OCI-LY7 (cell line): ENCODE results near the gene ELAVL3. TPM values are rescaled to one million over a fixed set of nuclear protein-coding genes. Genes with fewer than 3 reads are reported as not detected.

Experiments
- BruUV-seq: library from RNA; stranded (reverse); fragments of 400-500 nt; replicated peaks from 2 replicates; lab custom pipeline; 2021; lab: Mats Ljungman, UMichigan
- CTCF ChIA-PET: fragments of 300-600 bp; sonication (Branson Sonifier 250); formaldehyde crosslinking; loops from one replicate; lab custom pipeline; 2022; ENCODE audit warnings: antibody characterized with exemption; ENCODE audit not compliant: unreplicated experiment; lab: Charles Lee
- POLR2A ChIA-PET: fragments of 300-600 bp; sonication (Branson Sonifier 250); formaldehyde crosslinking; loops from one replicate; lab custom pipeline; 2022; ENCODE audit warnings: antibody characterized with exemption; lab: Charles Lee
- DNase-seq: peaks from one replicate; pipeline ENCODE4 v3.0.0-alpha.2; 2015; ENCODE audit warnings: low spot score
- H2AFZ ChIP-seq: fragments of 200-600 bp; sonication (generic), shearing (Covaris generic); 2 replicates; pipeline ENCODE4 v1.6.1; 2014; ENCODE audit warnings: mild to moderate bottlenecking, antibody characterized with exemption, low read length, moderate library complexity
- H3K27ac ChIP-seq: fragments of 200-600 bp; sonication (generic); 2 replicates; pipeline ENCODE4 v1.5.1; 2014; ENCODE audit warnings: mixed run types, low read depth, mild to moderate bottlenecking, moderate library complexity, low read length, inconsistent platforms; ENCODE audit not compliant: poor library complexity, severe bottlenecking
- H3K36me3 ChIP-seq: fragments of 200-600 bp; sonication (generic); 2 replicates; pipeline ENCODE4 v1.6.1; 2014; ENCODE audit warnings: mild to moderate bottlenecking, antibody characterized with exemption, low read length, moderate library complexity, mixed read lengths; ENCODE audit not compliant: insufficient read depth
- H3K4me1 ChIP-seq: fragments of 200-600 bp; sonication (generic); 2 replicates; pipeline ENCODE4 v1.5.1; 2014; ENCODE audit warnings: mild to moderate bottlenecking, low read length; ENCODE audit not compliant: insufficient read depth, poor library complexity, severe bottlenecking
- H3K4me2 ChIP-seq: fragments of 200-600 bp; sonication (generic); 2 replicates; pipeline ENCODE4 v1.6.1; 2014; ENCODE audit warnings: mild to moderate bottlenecking, low read length
- H3K4me3 ChIP-seq: fragments of 200-600 bp; sonication (generic); 2 replicates; pipeline ENCODE4 v1.5.1; 2014; ENCODE audit warnings: mild to moderate bottlenecking, low read depth, low read length; ENCODE audit not compliant: poor library complexity, severe bottlenecking
- H3K79me2 ChIP-seq: fragments of 200-600 bp; sonication (generic); 2 replicates; pipeline ENCODE4 v1.6.1; 2016; ENCODE audit warnings: low read depth, mild to moderate bottlenecking, low read length, moderate library complexity, mixed read lengths; ENCODE audit not compliant: insufficient read depth
- H3K9me2 ChIP-seq: fragments of 200-600 bp; sonication (generic); 2 replicates; pipeline ENCODE4 v1.6.1; 2016; ENCODE audit warnings: mild to moderate bottlenecking, low read length, mixed read lengths; ENCODE audit not compliant: insufficient read depth
- H3K9me3 ChIP-seq: fragments of 200-600 bp; sonication (generic); 2 replicates; pipeline ENCODE4 v1.6.1; 2014; ENCODE audit warnings: mild to moderate bottlenecking, mixed run types, low read length, mixed read lengths
- H4K20me1 ChIP-seq: fragments of 200-600 bp; sonication (generic); 2 replicates; pipeline ENCODE4 v1.6.1; 2014; ENCODE audit warnings: mild to moderate bottlenecking, antibody characterized with exemption, low read length, moderate library complexity, mixed read lengths; ENCODE audit not compliant: insufficient read depth
- EZH2phosphoT487 ChIP-seq: fragments of 200-600 bp; sonication (generic); IDR thresholded peaks from 2 replicates; pipeline ENCODE4 v1.6.1; 2018; ENCODE audit warnings: low read depth, borderline replicate concordance, mild to moderate bottlenecking, mixed run types, antibody characterized with exemption, low read length, moderate library complexity, mixed read lengths
- intact Hi-C: fragments of 100-400 bp; cut with micrococcal nuclease; formaldehyde crosslinking; loops from one replicate; pipeline ENCODE4 v1.10.0; 2022; ENCODE audit not compliant: unreplicated experiment
- total RNA-seq, 2 experiments: library from RNA; depleted of rRNA in 1 of 2; stranded (reverse); fragments of >200 nt in 1 of 2; shearing (Covaris generic) in 1 of 2; gene quantifications; 2 replicates each; pipeline ENCODE4 v1.2.3, GENCODE V29; 2014 to 2022
- TF ChIP-seq, protein P1 (sequence below): fragments of 200-600 bp; sonication (generic); conservative IDR thresholded peaks from 2 replicates; pipeline ENCODE4 v1.5.1; 2014; ENCODE audit warnings: mild to moderate bottlenecking, antibody characterized with exemption, low read length, moderate library complexity, mixed read lengths

Gene ELAVL3
- total RNA-seq, 2 experiments from 2014 or later, result 0.30 to 0.95 TPM

DNA sequence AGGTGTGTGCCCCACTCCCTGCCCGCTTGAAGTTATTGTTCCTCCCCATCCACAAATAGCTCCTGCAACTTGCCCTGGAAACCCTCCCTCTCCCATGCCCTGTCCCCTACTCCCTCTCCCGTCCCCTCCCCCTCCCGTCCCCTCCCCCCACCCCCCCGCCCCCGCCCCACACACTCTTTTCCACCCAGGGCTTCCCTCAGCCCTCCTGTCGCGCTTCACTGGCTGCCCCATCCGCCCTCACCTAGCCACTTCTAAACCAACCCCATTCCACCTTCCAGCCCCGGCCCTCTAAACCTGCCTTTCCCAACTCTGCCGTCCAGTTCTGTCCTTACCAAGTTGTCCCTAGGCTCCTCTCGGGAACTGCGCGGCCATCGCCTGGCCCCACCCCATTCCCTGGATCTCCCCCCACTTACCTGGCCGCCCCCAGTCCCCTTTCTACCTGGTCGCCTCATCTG, 62.7 kb downstream of the ELAVL3 start:
- no peaks in the 10 kb centered on the region for H3K79me2 ChIP-seq
- no peaks in the 10 kb centered on the region for H3K36me3 ChIP-seq
- DNase-seq, result no peak
- CTCF ChIA-PET, result no interaction called here
- H3K27ac ChIP-seq, result no peak overlapping the region
- POLR2A ChIA-PET, result no interaction called here
- H3K9me3 ChIP-seq, result no peaks in the 10 kb centered on the region
- H3K4me3 ChIP-seq, result no peak overlapping the region
- BruUV-seq, result no TSS peak
- H3K4me2 ChIP-seq, result peak overlapping the region; percentile 59
- H2AFZ ChIP-seq, result no peak overlapping the region
- H3K4me1 ChIP-seq, result peaks cover 30% of the 10 kb centered on the region
- no peak for TF ChIP-seq EZH2phosphoT487
- TF ChIP-seq, protein P1, sequence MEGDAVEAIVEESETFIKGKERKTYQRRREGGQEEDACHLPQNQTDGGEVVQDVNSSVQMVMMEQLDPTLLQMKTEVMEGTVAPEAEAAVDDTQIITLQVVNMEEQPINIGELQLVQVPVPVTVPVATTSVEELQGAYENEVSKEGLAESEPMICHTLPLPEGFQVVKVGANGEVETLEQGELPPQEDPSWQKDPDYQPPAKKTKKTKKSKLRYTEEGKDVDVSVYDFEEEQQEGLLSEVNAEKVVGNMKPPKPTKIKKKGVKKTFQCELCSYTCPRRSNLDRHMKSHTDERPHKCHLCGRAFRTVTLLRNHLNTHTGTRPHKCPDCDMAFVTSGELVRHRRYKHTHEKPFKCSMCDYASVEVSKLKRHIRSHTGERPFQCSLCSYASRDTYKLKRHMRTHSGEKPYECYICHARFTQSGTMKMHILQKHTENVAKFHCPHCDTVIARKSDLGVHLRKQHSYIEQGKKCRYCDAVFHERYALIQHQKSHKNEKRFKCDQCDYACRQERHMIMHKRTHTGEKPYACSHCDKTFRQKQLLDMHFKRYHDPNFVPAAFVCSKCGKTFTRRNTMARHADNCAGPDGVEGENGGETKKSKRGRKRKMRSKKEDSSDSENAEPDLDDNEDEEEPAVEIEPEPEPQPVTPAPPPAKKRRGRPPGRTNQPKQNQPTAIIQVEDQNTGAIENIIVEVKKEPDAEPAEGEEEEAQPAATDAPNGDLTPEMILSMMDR, result no peak
- H4K20me1 ChIP-seq, result no peaks in the 10 kb centered on the region
- intact Hi-C loops, result no loop called here
- H3K9me2 ChIP-seq, result no peaks in the 10 kb centered on the region

DNA sequence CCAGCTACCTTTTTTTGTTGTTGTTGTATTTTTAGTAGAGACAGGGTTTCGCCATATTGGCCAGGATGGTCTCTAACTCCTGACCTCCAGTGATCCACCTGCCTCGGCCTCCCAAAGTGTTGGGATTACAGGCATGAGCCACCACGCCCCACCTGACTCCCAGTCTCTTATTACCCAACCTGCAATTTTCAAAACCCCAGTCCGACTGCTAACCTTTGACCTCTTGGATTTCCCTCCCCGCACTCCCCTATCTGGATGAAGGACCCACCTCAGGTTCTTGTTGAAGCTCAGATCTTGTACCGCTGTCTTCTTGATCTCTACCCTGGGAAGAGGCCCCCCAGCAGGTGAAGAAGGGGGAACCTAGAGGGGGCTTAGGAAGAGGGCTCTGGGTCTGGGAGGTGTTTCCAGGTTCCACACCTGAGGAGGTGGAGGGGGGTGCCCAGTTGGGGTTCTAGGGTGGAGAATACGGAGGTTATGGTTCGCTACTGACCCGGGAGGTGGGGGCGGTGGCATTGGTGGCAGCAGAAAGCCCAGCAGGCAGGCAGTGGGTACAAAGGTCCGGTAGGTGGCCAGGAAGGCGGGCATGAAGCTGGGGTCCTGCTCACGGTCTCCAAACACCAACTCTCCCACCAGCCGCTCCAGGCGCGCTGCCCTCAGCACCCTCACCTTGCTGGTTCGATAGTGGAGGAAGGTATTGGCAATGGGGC, 64.3 kb downstream of the ELAVL3 start:
- Histone ChIP-seq H3K9me3 (no peaks in the 10 kb centered on the region), H3K27ac (no peak overlapping the region), H3K9me2 (no peaks in the 10 kb centered on the region), H3K4me2 (no peak overlapping the region), H2AFZ (no peak overlapping the region), H4K20me1 (no peaks in the 10 kb centered on the region), H3K36me3 (no peaks in the 10 kb centered on the region), H3K4me3 (no peak overlapping the region), H3K79me2 (no peaks in the 10 kb centered on the region), H3K4me1 (peaks cover 16% of the 10 kb centered on the region)
- CTCF ChIA-PET, result no interaction called here
- no peak for TF ChIP-seq EZH2phosphoT487
- TF ChIP-seq, protein P1, result no peak
- no TSS peak for BruUV-seq
- intact Hi-C loops, result no loop called here
- DNase-seq, result no peak
- POLR2A ChIA-PET, result interaction anchor here (0.8 kb wide), 1 partner anchor 11 kb away, joined by 3 read pairs; no protein-coding TSS in a partner anchor

DNA sequence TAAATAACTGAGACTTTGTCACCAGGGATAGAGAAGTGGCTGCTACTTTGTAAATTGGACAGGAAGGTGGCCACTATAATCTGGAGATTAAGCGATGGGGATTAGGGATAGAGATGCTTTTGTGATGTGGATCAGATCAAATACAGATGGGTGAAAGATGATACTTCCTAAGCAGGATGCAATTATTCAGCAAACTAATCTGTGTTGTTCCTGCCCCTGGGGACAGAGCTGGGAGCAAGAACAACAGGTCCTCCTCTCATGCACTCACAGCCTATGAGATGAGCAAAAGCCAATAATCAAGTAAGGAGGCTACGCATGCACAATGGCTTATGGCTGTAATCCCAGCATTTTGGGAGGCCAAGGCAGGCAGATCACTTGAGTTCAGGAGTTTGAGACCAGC, 66.3 kb downstream of the ELAVL3 start:
- Histone ChIP-seq H3K9me2 (no peaks in the 10 kb centered on the region), H4K20me1 (no peaks in the 10 kb centered on the region), H3K36me3 (no peaks in the 10 kb centered on the region), H3K4me1 (peaks cover 8% of the 10 kb centered on the region), H3K4me2 (no peak overlapping the region), H3K27ac (no peak overlapping the region), H3K4me3 (no peak overlapping the region), H3K79me2 (no peaks in the 10 kb centered on the region), H3K9me3 (no peaks in the 10 kb centered on the region), H2AFZ (no peak overlapping the region)
- TF ChIP-seq, protein P1, result no peak
- no peak for TF ChIP-seq EZH2phosphoT487
- CTCF ChIA-PET, result no interaction called here
- intact Hi-C loops, result no loop called here
- no peak for DNase-seq
- no TSS peak for BruUV-seq
- POLR2A ChIA-PET, result no interaction called here
